ENCODE results near the gene PITX2. TPM values are rescaled to one million over a fixed set of nuclear protein-coding genes. Genes with fewer than 3 reads are reported as not detected.

PITX2 gene
- total RNA-seq, 2 experiments from 2014 or later: 0.09 TPM; not detected in 1

GRCh38 chr4:110620322-110620690, 2.6 kb downstream of the PITX2 start:
- Mint-ChIP-seq H3K27ac (no peak overlapping the region), H3K4me3 (no peak overlapping the region), H3K27me3 (peaks cover 86% of the 10 kb centered on the region), H3K36me3 (ENCODE audit: low read depth) (peaks cover 10% of the 10 kb centered on the region), H3K4me1 (peaks cover 46% of the 10 kb centered on the region), H3K9me3 (ENCODE audit: low read depth) (no peaks in the 10 kb centered on the region)
- no peak for DNase-seq
- ATAC-seq: no peak
- CTCF ChIA-PET: no interaction called here
- POLR2A ChIA-PET: no interaction called here
- intact Hi-C loops (cut with DNase I, micrococcal nuclease): loop anchor here in 1 of 2 experiments (5.0 kb wide), 1 partner anchor 1902 kb away; no protein-coding TSS in a partner anchor

- no peak overlapping the region for H3K4me3 Mint-ChIP-seq
- H3K27ac Mint-ChIP-seq: no peak overlapping the region
- peaks cover 84% of the 10 kb centered on the region for H3K27me3 Mint-ChIP-seq
- no peaks in the 10 kb centered on the region for H3K9me3 Mint-ChIP-seq (ENCODE audit: low read depth)
- H3K36me3 Mint-ChIP-seq (ENCODE audit: low read depth): peaks cover 10% of the 10 kb centered on the region
- H3K4me1 Mint-ChIP-seq: peaks cover 46% of the 10 kb centered on the region
- POLR2A ChIA-PET: no interaction called here
- intact Hi-C loops (cut with DNase I, micrococcal nuclease): loop anchor here in 1 of 2 experiments (5.0 kb wide), 1 partner anchor 1903 kb away; no protein-coding TSS in a partner anchor
- DNase-seq: no peak
- CTCF ChIA-PET: no interaction called here
- no peak for ATAC-seq
These were observed 3.2 kb downstream of the PITX2 start for GRCh38 chr4:110619463-110620247.

- ATAC-seq: no peak
- ChIA-PET POLR2A (no interaction called here), CTCF (no interaction called here)
- DNase-seq: no peak
- Mint-ChIP-seq H3K27ac (no peak overlapping the region), H3K4me3 (no peak overlapping the region), H3K27me3 (peaks cover 86% of the 10 kb centered on the region), H3K36me3 (ENCODE audit: low read depth) (peaks cover 10% of the 10 kb centered on the region), H3K4me1 (peaks cover 46% of the 10 kb centered on the region), H3K9me3 (ENCODE audit: low read depth) (no peaks in the 10 kb centered on the region)
- intact Hi-C loops (cut with DNase I, micrococcal nuclease): no loop called here
These were observed 4.1 kb downstream of the PITX2 start for GRCh38 chr4:110618581-110619462.

- no peak for ATAC-seq
- Mint-ChIP-seq H3K4me1 (peaks cover 38% of the 10 kb centered on the region), H3K27ac (no peak overlapping the region), H3K27me3 (peaks cover 81% of the 10 kb centered on the region), H3K36me3 (ENCODE audit: low read depth) (peaks cover 4% of the 10 kb centered on the region), H3K9me3 (ENCODE audit: low read depth) (no peaks in the 10 kb centered on the region), H3K4me3 (no peak overlapping the region)
- ChIA-PET CTCF (no interaction called here), POLR2A (no interaction called here)
- intact Hi-C loops (cut with DNase I, micrococcal nuclease): loop anchor here (2.0 kb wide), 2 partner anchors 13 to 15 kb away; no protein-coding TSS in a partner anchor
- no peak for DNase-seq
These were observed 5.0 kb downstream of the PITX2 start for GRCh38 chr4:110617646-110618580.

- peaks cover 35% of the 10 kb centered on the region for H3K4me1 Mint-ChIP-seq
- ChIA-PET CTCF (interaction anchor here (0.7 to 2.2 kb wide), 2 partner anchors 8 to 1232 kb away, joined by 3 to 8 read pairs; no protein-coding TSS in a partner anchor), POLR2A (no interaction called here)
- ATAC-seq: no peak
- no peak overlapping the region for H3K27ac Mint-ChIP-seq
- H3K9me3 Mint-ChIP-seq (ENCODE audit: low read depth): no peaks in the 10 kb centered on the region
- DNase-seq: no peak
- peaks cover 83% of the 10 kb centered on the region for H3K27me3 Mint-ChIP-seq
- no peak overlapping the region for H3K4me3 Mint-ChIP-seq
- peaks cover 4% of the 10 kb centered on the region for H3K36me3 Mint-ChIP-seq (ENCODE audit: low read depth)
- intact Hi-C loops (cut with DNase I, micrococcal nuclease): loop anchor here (2.0 kb wide), 2 partner anchors 14 to 16 kb away; no protein-coding TSS in a partner anchor
These were observed 5.7 kb downstream of the PITX2 start for GRCh38 chr4:110617075-110617640.

GRCh38 chr4:110616238-110617074, 6.4 kb downstream of the PITX2 start:
- no peaks in the 10 kb centered on the region for H3K9me3 Mint-ChIP-seq (ENCODE audit: low read depth)
- ATAC-seq: no peak
- peaks cover 4% of the 10 kb centered on the region for H3K36me3 Mint-ChIP-seq (ENCODE audit: low read depth)
- H3K4me1 Mint-ChIP-seq: peaks cover 30% of the 10 kb centered on the region
- peaks cover 80% of the 10 kb centered on the region for H3K27me3 Mint-ChIP-seq
- ChIA-PET POLR2A (no interaction called here), CTCF (interaction anchor here (0.7 to 2.2 kb wide), 3 partner anchors 8 to 1232 kb away, joined by 3 to 8 read pairs (median 3); no protein-coding TSS in a partner anchor)
- intact Hi-C loops (cut with DNase I, micrococcal nuclease): loop anchor here (2.0 kb wide), 2 partner anchors 14 to 16 kb away; no protein-coding TSS in a partner anchor
- H3K27ac Mint-ChIP-seq: no peak overlapping the region
- no peak overlapping the region for H3K4me3 Mint-ChIP-seq
- no peak for DNase-seq

- ChIA-PET CTCF (interaction anchor here (0.7 to 2.2 kb wide), 3 partner anchors 9 to 402 kb away, joined by 3 to 8 read pairs (median 3); no protein-coding TSS in a partner anchor), POLR2A (no interaction called here)
- peaks cover 4% of the 10 kb centered on the region for H3K36me3 Mint-ChIP-seq (ENCODE audit: low read depth)
- DNase-seq (no peak), ATAC-seq (no peak)
- intact Hi-C loops (cut with DNase I, micrococcal nuclease): loop anchor here (2.0 kb wide), 2 partner anchors 15 to 17 kb away; no protein-coding TSS in a partner anchor
- peaks cover 23% of the 10 kb centered on the region for H3K4me1 Mint-ChIP-seq
- no peak overlapping the region for H3K27ac Mint-ChIP-seq
- H3K9me3 Mint-ChIP-seq (ENCODE audit: low read depth): no peaks in the 10 kb centered on the region
- H3K4me3 Mint-ChIP-seq: no peak overlapping the region
- peaks cover 77% of the 10 kb centered on the region for H3K27me3 Mint-ChIP-seq
These were observed 7.3 kb downstream of the PITX2 start for GRCh38 chr4:110615353-110616237.

GRCh38 chr4:110614976-110615352, 7.9 kb downstream of the PITX2 start:
- H3K4me3 Mint-ChIP-seq: no peak overlapping the region
- H3K27ac Mint-ChIP-seq: no peak overlapping the region
- DNase-seq (no peak), ATAC-seq (no peak)
- peaks cover 4% of the 10 kb centered on the region for H3K36me3 Mint-ChIP-seq (ENCODE audit: low read depth)
- H3K27me3 Mint-ChIP-seq: peaks cover 75% of the 10 kb centered on the region
- ChIA-PET CTCF (interaction anchor here (2.2 kb wide), 1 partner anchor 10 kb away, joined by 8 read pairs; no protein-coding TSS in a partner anchor), POLR2A (no interaction called here)
- intact Hi-C loops (cut with DNase I, micrococcal nuclease): no loop called here
- no peaks in the 10 kb centered on the region for H3K9me3 Mint-ChIP-seq (ENCODE audit: low read depth)
- H3K4me1 Mint-ChIP-seq: peaks cover 19% of the 10 kb centered on the region

GRCh38 chr4:110614173-110614963, 8.5 kb downstream of the PITX2 start:
- Mint-ChIP-seq H3K27me3 (peaks cover 75% of the 10 kb centered on the region), H3K4me1 (peaks cover 14% of the 10 kb centered on the region), H3K27ac (no peak overlapping the region), H3K4me3 (no peak overlapping the region), H3K9me3 (ENCODE audit: low read depth) (no peaks in the 10 kb centered on the region), H3K36me3 (ENCODE audit: low read depth) (peaks cover 4% of the 10 kb centered on the region)
- ChIA-PET CTCF (no interaction called here), POLR2A (no interaction called here)
- DNase-seq: no peak
- intact Hi-C loops (cut with DNase I, micrococcal nuclease): no loop called here
- no peak for ATAC-seq
